NB4 (cell line): ENCODE results near the gene CISD2.

Experiments used
- MYC ChIP-seq: IDR thresholded peaks from 2 replicates; pipeline ENCODE4 v1.6.1; 2011; ENCODE audit warnings: low read depth, low read length
- POLR2A ChIP-seq: IDR thresholded peaks from 2 replicates; pipeline ENCODE4 v1.6.1; 2011; ENCODE audit warnings: mild to moderate bottlenecking; ENCODE audit not compliant: insufficient read length; ENCODE audit errors: extremely low read depth
- TF ChIP-seq, protein P1 (sequence below): IDR thresholded peaks from one replicate; pipeline ENCODE4 v1.5.1; 2012; ENCODE audit warnings: low read depth, low read length
- TF ChIP-seq, protein P2 (sequence below): IDR thresholded peaks from 2 replicates; pipeline ENCODE4 v1.6.1; 2011; ENCODE audit warnings: low read depth, low read length

DNA sequence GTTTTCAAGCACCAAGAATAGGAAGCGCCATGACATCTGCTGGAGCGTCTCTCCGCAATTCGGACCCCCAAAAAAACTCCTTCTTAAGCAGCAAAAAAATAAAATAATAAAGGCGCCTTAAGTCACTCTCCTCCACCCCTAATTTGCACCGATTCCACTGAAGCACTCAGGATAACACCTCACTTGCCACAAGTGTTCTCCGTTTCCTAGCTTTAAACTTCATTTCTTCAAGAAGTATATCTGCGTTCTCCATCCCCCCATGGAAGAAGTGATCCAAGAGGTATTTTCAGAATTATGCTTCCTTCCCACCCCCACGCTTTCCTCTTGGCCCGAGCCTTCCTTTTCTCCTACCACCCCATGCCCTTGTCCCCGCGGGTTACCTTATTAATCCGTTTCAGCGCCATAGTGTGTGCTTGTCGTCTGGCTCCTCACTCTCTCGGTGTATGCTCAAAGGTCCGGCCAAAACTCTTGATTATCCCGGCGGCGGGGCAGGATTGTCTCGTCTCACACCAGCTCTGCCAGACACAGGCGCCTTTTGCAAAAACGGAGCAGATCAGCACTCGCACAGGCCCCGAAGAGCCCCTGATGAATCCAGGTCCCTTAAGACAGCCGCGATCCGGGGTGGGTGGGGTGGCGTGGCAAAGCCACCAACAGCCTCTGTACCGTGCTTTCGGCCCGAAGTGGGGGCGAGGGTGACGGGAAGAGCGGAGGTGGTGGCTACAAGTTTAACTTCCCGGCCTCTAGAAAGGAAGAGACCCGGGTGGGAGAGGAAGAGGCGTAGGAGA is 42.5 kb upstream of the CISD2 start:
- TF ChIP-seq, protein P1, sequence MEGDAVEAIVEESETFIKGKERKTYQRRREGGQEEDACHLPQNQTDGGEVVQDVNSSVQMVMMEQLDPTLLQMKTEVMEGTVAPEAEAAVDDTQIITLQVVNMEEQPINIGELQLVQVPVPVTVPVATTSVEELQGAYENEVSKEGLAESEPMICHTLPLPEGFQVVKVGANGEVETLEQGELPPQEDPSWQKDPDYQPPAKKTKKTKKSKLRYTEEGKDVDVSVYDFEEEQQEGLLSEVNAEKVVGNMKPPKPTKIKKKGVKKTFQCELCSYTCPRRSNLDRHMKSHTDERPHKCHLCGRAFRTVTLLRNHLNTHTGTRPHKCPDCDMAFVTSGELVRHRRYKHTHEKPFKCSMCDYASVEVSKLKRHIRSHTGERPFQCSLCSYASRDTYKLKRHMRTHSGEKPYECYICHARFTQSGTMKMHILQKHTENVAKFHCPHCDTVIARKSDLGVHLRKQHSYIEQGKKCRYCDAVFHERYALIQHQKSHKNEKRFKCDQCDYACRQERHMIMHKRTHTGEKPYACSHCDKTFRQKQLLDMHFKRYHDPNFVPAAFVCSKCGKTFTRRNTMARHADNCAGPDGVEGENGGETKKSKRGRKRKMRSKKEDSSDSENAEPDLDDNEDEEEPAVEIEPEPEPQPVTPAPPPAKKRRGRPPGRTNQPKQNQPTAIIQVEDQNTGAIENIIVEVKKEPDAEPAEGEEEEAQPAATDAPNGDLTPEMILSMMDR: no peak
- TF ChIP-seq POLR2A (no peak), MYC (no peak)
- TF ChIP-seq, protein P2, sequence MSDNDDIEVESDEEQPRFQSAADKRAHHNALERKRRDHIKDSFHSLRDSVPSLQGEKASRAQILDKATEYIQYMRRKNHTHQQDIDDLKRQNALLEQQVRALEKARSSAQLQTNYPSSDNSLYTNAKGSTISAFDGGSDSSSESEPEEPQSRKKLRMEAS: no peak
